ENCODE results near the gene SRPK3. TPM values are rescaled to one million over a fixed set of nuclear protein-coding genes. Genes with fewer than 3 reads are reported as not detected.

SRPK3 gene
- total RNA-seq, 2 donors from 2014 or later: 19.4 to 24.6 TPM

GRCh38 chrX:153776120-153776599 is 4.7 kb upstream of the SRPK3 start:
- no peaks in the 10 kb centered on the region for H3K36me3 ChIP-seq
- H3K4me1 ChIP-seq: peaks cover 0 to 13% of the 10 kb centered on the region in 2 donors
- H3K27ac ChIP-seq: no peak overlapping the region
- no peak for DNase-seq (ENCODE audit: low spot score)
- TF ChIP-seq, protein P1, sequence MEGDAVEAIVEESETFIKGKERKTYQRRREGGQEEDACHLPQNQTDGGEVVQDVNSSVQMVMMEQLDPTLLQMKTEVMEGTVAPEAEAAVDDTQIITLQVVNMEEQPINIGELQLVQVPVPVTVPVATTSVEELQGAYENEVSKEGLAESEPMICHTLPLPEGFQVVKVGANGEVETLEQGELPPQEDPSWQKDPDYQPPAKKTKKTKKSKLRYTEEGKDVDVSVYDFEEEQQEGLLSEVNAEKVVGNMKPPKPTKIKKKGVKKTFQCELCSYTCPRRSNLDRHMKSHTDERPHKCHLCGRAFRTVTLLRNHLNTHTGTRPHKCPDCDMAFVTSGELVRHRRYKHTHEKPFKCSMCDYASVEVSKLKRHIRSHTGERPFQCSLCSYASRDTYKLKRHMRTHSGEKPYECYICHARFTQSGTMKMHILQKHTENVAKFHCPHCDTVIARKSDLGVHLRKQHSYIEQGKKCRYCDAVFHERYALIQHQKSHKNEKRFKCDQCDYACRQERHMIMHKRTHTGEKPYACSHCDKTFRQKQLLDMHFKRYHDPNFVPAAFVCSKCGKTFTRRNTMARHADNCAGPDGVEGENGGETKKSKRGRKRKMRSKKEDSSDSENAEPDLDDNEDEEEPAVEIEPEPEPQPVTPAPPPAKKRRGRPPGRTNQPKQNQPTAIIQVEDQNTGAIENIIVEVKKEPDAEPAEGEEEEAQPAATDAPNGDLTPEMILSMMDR (IDR thresholded peaks at IDR 0.05): no peak
- no peaks in the 10 kb centered on the region for H3K9me3 ChIP-seq
- no peaks in the 10 kb centered on the region for H3K27me3 ChIP-seq
- no peak overlapping the region for H3K4me3 ChIP-seq

- Histone ChIP-seq H3K27me3 (no peaks in the 10 kb centered on the region), H3K27ac (no peak overlapping the region), H3K4me3 (no peak overlapping the region), H3K36me3 (no peaks in the 10 kb centered on the region), H3K4me1 (peaks cover 0 to 15% of the 10 kb centered on the region in 2 donors), H3K9me3 (no peaks in the 10 kb centered on the region)
- TF ChIP-seq, protein P1 (IDR thresholded peaks at IDR 0.05): no peak
- no peak for DNase-seq (ENCODE audit: low spot score)
Measured at GRCh38 chrX:153776611-153777045, 4.2 kb upstream of the SRPK3 start.

DNA sequence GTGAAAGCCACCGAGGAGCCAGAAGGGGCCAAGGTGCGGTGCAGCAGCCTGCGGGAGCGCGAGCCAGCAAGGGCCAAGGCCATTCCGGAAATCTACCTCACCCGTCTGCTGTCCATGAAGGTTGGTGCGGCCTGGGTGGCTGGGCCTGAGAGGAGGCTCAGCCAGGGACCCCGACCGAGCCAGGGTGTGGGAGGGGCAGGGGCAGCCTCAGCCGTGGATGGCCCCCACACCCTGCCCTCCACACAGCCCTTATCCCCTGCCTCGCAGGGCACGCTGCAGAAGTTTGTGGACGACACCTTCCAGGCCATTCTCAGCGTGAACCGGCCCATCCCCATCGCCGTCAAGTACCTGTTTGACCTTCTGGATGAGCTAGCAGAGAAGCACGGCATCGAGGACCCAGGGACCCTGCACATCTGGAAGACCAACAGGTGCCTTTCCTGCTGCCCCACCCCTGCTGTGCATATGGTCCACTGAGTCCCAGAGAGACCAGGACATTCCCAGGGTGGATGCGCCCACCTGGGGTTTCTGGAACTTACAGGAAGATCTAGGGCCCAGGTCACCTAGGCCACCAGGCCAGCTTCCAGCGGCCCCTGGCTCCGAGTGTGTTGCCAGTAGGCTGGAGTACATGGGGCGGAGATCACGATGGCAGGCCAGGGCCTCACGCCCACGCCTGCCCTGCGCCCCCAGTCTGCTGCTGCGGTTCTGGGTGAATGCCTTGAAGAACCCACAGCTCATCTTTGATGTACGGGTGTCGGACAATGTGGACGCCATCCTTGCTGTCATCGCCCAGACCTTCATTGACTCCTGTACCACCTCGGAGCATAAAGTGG is 3.4 kb upstream of the SRPK3 start:
- no peak overlapping the region for H3K27ac ChIP-seq
- no peaks in the 10 kb centered on the region for H3K36me3 ChIP-seq
- no peaks in the 10 kb centered on the region for H3K9me3 ChIP-seq
- TF ChIP-seq, protein P1 (IDR thresholded peaks at IDR 0.05): no peak
- H3K4me1 ChIP-seq: peaks cover 0 to 24% of the 10 kb centered on the region in 2 donors
- H3K4me3 ChIP-seq: no peak overlapping the region
- no peaks in the 10 kb centered on the region for H3K27me3 ChIP-seq
- DNase-seq (ENCODE audit: low spot score): no peak

DNA sequence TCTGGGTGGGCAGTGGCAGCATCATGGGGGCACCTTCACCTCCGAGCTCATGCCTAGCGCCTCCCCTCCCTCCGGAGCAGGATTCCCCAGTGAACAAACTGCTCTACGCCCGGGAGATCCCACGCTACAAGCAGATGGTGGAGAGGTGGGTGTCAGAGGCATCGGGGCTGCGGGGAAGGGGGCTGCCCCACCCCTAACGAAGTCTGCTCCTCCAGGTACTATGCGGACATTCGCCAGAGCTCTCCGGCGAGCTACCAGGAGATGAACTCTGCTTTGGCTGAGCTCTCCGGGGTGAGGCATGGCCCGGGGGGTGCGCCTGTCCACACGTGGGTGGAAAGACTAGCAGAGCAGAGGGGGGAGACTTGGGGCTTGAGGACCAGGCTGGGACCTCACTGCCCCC is 2.7 kb upstream of the SRPK3 start:
- H3K9me3 ChIP-seq: no peaks in the 10 kb centered on the region

DNA sequence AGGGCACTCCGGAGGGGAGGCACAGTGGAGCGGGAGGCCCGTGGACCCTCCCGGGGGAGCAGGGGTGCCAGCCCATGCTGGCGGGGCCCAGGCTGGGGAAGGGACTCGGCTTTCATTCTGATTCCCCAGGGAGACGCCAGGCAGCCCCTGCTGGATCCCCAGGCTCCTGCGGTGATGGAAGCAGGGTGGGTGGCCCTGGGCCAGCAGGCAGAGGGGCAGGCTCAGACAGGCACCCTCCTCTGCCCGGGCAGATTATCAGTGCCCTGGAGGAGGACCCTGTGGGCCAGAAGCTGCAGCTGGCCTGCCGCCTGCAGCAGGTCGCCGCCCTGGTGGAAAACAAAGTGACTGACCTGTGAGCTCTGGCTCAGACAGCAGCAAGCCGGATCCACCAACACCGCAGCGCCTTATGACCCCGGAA is 2.1 kb upstream of the SRPK3 start:
- Histone ChIP-seq H3K27ac (no peak overlapping the region), H3K4me1 (peaks cover 0 to 25% of the 10 kb centered on the region in 2 donors), H3K36me3 (no peaks in the 10 kb centered on the region), H3K27me3 (no peaks in the 10 kb centered on the region), H3K4me3 (no peak overlapping the region), H3K9me3 (no peaks in the 10 kb centered on the region)
- no peak for DNase-seq (ENCODE audit: low spot score)
- TF ChIP-seq, protein P1 (IDR thresholded peaks at IDR 0.05): no peak

More for the DNA sequence above, 2.7 kb upstream of the SRPK3 start:
- no peak for DNase-seq (ENCODE audit: low spot score)
- Histone ChIP-seq H3K4me1 (peaks cover 0 to 25% of the 10 kb centered on the region in 2 donors), H3K27ac (no peak overlapping the region), H3K36me3 (no peaks in the 10 kb centered on the region), H3K27me3 (no peaks in the 10 kb centered on the region), H3K4me3 (no peak overlapping the region)
- TF ChIP-seq, protein P1 (IDR thresholded peaks at IDR 0.05): no peak
